ENCODE data around the gene UNC13D. TPM values are rescaled to one million over a fixed set of nuclear protein-coding genes. Genes with fewer than 3 reads are reported as not detected.
A peak's percentile ranks its signal among the peaks of the same experiment; 100 is the strongest.

The UNC13D gene
- total and polyA plus RNA-seq, 9 of the 15 experiments (the other 6 are each of a cell fraction or from before 2014, with no cell fraction given) = 0.86 to 244 (median 69.2) TPM

DNA sequence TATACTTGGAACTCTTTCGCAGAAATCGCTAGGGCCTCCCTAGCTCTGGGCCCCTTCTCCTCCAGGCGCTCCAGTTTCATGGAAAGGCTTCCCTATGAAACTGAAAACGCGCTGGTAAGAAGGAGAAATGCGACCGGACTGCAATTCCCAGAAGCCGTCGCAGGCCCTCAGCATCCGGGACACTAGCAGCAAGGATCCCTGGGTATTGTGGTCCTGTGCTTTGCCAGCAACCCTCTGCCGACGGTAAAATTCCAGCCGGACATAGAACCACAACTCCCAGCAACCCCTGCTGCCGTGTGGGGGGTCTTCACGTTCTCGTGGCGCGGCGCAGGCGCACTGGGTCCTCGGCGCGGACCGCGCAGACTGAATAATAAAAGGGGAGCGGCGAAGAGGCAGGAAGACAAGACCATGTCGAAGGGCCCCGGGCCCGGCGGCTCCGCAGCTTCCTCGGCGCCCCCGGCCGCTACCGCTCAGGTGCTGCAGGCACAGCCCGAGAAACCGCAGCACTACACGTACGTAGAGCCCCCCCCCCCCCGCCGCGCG is 59.7 kb downstream of the UNC13D start, which contains the start of gene UNK (continued):
- TF ChIP-seq POLR2G (IDR thresholded peaks at IDR 0.05; ENCODE audit: low read depth, low read length) = no peak
- TF ChIP-seq ZNF140 (CRISPR knock-in tag; IDR thresholded peaks at IDR 0.05) = no peak
- no peak for TF ChIP-seq E2F5 (CRISPR knock-in tag; IDR thresholded peaks at IDR 0.05)
- TF ChIP-seq NFIX (CRISPR knock-in tag; IDR thresholded peaks at IDR 0.05; ENCODE audit: low read depth) = no peak
- no peak for TF ChIP-seq MCM7 (IDR thresholded peaks at IDR 0.05)
- TF ChIP-seq ZFX (CRISPR knock-in tag; IDR thresholded peaks at IDR 0.05) = no peak
- peak; percentile 100 for TF ChIP-seq ETS1 (conservative IDR thresholded peaks at IDR 0.05; ENCODE audit: control insufficient read depth, low read depth, low read length)
- no peak for TF ChIP-seq ETS2 (tag; IDR thresholded peaks at IDR 0.05; ENCODE audit: borderline replicate concordance, poor library complexity, severe bottlenecking)
- TF ChIP-seq BCLAF1 (IDR thresholded peaks at IDR 0.05; ENCODE audit: borderline replicate concordance in 1 of 2, control insufficient read depth in 1 of 2, low read depth in 2 of 2, low read length in 1 of 2) = 0 out of 4 replicates have a peak, but pooled peaks of 1 of the 2 experiments have one; percentile 19
- no peak for TF ChIP-seq MTF1 (CRISPR knock-in tag; IDR thresholded peaks at IDR 0.05; ENCODE audit: borderline replicate concordance)
- TF ChIP-seq ARNT (IDR thresholded peaks at IDR 0.05) = no peak
- TF ChIP-seq, protein P1, sequence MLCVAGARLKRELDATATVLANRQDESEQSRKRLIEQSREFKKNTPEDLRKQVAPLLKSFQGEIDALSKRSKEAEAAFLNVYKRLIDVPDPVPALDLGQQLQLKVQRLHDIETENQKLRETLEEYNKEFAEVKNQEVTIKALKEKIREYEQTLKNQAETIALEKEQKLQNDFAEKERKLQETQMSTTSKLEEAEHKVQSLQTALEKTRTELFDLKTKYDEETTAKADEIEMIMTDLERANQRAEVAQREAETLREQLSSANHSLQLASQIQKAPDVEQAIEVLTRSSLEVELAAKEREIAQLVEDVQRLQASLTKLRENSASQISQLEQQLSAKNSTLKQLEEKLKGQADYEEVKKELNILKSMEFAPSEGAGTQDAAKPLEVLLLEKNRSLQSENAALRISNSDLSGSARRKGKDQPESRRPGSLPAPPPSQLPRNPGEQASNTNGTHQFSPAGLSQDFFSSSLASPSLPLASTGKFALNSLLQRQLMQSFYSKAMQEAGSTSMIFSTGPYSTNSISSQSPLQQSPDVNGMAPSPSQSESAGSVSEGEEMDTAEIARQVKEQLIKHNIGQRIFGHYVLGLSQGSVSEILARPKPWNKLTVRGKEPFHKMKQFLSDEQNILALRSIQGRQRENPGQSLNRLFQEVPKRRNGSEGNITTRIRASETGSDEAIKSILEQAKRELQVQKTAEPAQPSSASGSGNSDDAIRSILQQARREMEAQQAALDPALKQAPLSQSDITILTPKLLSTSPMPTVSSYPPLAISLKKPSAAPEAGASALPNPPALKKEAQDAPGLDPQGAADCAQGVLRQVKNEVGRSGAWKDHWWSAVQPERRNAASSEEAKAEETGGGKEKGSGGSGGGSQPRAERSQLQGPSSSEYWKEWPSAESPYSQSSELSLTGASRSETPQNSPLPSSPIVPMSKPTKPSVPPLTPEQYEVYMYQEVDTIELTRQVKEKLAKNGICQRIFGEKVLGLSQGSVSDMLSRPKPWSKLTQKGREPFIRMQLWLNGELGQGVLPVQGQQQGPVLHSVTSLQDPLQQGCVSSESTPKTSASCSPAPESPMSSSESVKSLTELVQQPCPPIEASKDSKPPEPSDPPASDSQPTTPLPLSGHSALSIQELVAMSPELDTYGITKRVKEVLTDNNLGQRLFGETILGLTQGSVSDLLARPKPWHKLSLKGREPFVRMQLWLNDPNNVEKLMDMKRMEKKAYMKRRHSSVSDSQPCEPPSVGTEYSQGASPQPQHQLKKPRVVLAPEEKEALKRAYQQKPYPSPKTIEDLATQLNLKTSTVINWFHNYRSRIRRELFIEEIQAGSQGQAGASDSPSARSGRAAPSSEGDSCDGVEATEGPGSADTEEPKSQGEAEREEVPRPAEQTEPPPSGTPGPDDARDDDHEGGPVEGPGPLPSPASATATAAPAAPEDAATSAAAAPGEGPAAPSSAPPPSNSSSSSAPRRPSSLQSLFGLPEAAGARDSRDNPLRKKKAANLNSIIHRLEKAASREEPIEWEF (CRISPR knock-in tag; IDR thresholded peaks at IDR 0.05) = no peak; the same call in 1 of the 2 replicates
- peak; percentile 83 for TF ChIP-seq TEAD2 (tag; IDR thresholded peaks at IDR 0.05)
- TF ChIP-seq ZNF239 (CRISPR knock-in tag; IDR thresholded peaks at IDR 0.05) = peak; percentile 75
- no peak for TF ChIP-seq ARID2 (IDR thresholded peaks at IDR 0.05)
- TF ChIP-seq MTA1 (IDR thresholded peaks at IDR 0.05; ENCODE audit: borderline replicate concordance) = peak; percentile 92; the same call in 1 of the 2 replicates
